SU-DHL-6 (cell line): Measurements from ENCODE around the gene OR51D1.

Experiments
- H2AFZ ChIP-seq: fragments of 200-600 bp; sonication (generic); 2 replicates; pipeline ENCODE4 v1.6.1; 2014; ENCODE audit warnings: low read depth, mild to moderate bottlenecking, moderate library complexity, mixed read lengths, antibody characterized with exemption, low read length; ENCODE audit not compliant: severe bottlenecking
- H3F3A ChIP-seq: fragments of 200-600 bp; shearing (Covaris generic); 2 replicates; pipeline ENCODE4 v1.6.0; 2016; ENCODE audit warnings: antibody characterized with exemption, mild to moderate bottlenecking; ENCODE audit not compliant: insufficient read depth
- H3K27ac ChIP-seq: fragments of 200-600 bp; sonication (generic); 2 replicates; pipeline ENCODE4 v1.5.1; 2016; ENCODE audit warnings: low read depth, mild to moderate bottlenecking, low read length, moderate library complexity, mixed read lengths
- H3K27me3 ChIP-seq: fragments of 200-600 bp; sonication (generic), shearing (Covaris generic); 2 replicates; pipeline ENCODE4 v1.6.0; 2014; ENCODE audit warnings: mild to moderate bottlenecking, low read length
- H3K36me3 ChIP-seq: fragments of 200-600 bp; sonication (generic); 2 replicates; pipeline ENCODE4 v1.6.1; 2014; ENCODE audit warnings: mild to moderate bottlenecking, low read length, mixed read lengths
- H3K4me2 ChIP-seq: fragments of 300-600, 200-600 bp; shearing (Covaris generic), sonication (generic); 2 replicates; pipeline ENCODE4 v1.6.0; 2014; ENCODE audit warnings: low read length, low read depth, mild to moderate bottlenecking; ENCODE audit not compliant: poor library complexity, severe bottlenecking
- H3K4me3 ChIP-seq: fragments of 200-600 bp; sonication (generic); 2 replicates; pipeline ENCODE4 v1.5.1; 2014; ENCODE audit warnings: antibody characterized with exemption, low read length, mild to moderate bottlenecking, mixed read lengths; ENCODE audit not compliant: insufficient read depth, poor library complexity, severe bottlenecking
- H3K79me2 ChIP-seq: fragments of 200-600 bp; sonication (generic); 2 replicates; pipeline ENCODE4 v1.6.1; 2014; ENCODE audit warnings: mild to moderate bottlenecking, low read length, moderate library complexity; ENCODE audit not compliant: insufficient read depth
- H3K9ac ChIP-seq: fragments of 200-600 bp; sonication (generic); 2 replicates; pipeline ENCODE4 v1.7.0; 2014; ENCODE audit warnings: mild to moderate bottlenecking, low read length
- H3K9me2 ChIP-seq: fragments of 200-600 bp; sonication (generic); replicated peaks from 2 replicates; pipeline ENCODE4 v1.6.1; 2014; ENCODE audit warnings: low read length; ENCODE audit not compliant: insufficient read depth
- H3K9me3 ChIP-seq: fragments of 200-600 bp; sonication (generic); 2 replicates; pipeline ENCODE4 v1.6.1; 2014; ENCODE audit warnings: low read length, mixed read lengths; ENCODE audit not compliant: insufficient read depth
- H4K20me1 ChIP-seq: fragments of 200-600 bp; sonication (generic); 2 replicates; pipeline ENCODE4 v1.6.1; 2014; ENCODE audit warnings: low read depth, mild to moderate bottlenecking, antibody characterized with exemption, low read length, moderate library complexity, mixed read lengths
- EZH2phosphoT487 ChIP-seq: fragments of 200-600 bp; sonication (generic), shearing (Covaris generic); conservative IDR thresholded peaks from 2 replicates; pipeline ENCODE4 v1.6.1; 2018; ENCODE audit warnings: mild to moderate bottlenecking, antibody characterized with exemption, low read length, moderate library complexity, mixed read lengths
- TF ChIP-seq, protein P1 (sequence below): fragments of 200-600 bp; sonication (generic); IDR thresholded peaks from one replicate; pipeline ENCODE4 v1.5.1; 2017; ENCODE audit warnings: antibody characterized with exemption, mild to moderate bottlenecking, low read length, moderate library complexity; ENCODE audit not compliant: insufficient read depth, poor library complexity, severe bottlenecking

OR51D1 gene

DNA sequence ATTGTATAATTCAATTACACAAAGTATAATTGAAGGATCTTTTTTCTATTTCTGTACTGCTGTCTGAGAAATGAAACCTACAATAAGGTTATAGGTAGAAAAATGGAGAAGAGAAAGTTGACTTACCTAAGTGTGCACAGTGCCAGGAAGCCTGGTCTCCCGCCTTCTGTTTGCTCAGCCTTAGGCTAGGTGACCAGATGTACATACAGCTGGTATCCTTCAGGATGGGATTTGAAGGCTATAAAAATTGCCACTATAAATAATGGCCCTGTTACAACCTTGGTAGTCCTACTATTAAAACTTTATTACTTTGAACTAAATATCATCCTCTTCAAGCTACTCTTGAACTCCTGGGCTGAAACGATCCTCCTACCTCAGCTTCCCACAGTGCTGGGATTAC lies 40.7 kb downstream of the OR51D1 start:
- Histone ChIP-seq H3K9me2 (no peaks in the 10 kb centered on the region), H3K9me3 (no peaks in the 10 kb centered on the region), H3K27me3 (no peaks in the 10 kb centered on the region), H3K79me2 (no peaks in the 10 kb centered on the region), H2AFZ (no peak overlapping the region), H3K27ac (no peak overlapping the region), H3K4me2 (no peak overlapping the region), H3F3A (no peaks in the 10 kb centered on the region), H3K4me3 (no peak overlapping the region), H3K9ac (no peak overlapping the region), H3K36me3 (no peaks in the 10 kb centered on the region), H4K20me1 (no peaks in the 10 kb centered on the region)
- TF ChIP-seq, protein P1, sequence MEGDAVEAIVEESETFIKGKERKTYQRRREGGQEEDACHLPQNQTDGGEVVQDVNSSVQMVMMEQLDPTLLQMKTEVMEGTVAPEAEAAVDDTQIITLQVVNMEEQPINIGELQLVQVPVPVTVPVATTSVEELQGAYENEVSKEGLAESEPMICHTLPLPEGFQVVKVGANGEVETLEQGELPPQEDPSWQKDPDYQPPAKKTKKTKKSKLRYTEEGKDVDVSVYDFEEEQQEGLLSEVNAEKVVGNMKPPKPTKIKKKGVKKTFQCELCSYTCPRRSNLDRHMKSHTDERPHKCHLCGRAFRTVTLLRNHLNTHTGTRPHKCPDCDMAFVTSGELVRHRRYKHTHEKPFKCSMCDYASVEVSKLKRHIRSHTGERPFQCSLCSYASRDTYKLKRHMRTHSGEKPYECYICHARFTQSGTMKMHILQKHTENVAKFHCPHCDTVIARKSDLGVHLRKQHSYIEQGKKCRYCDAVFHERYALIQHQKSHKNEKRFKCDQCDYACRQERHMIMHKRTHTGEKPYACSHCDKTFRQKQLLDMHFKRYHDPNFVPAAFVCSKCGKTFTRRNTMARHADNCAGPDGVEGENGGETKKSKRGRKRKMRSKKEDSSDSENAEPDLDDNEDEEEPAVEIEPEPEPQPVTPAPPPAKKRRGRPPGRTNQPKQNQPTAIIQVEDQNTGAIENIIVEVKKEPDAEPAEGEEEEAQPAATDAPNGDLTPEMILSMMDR, result no peak
- no peak for TF ChIP-seq EZH2phosphoT487

DNA sequence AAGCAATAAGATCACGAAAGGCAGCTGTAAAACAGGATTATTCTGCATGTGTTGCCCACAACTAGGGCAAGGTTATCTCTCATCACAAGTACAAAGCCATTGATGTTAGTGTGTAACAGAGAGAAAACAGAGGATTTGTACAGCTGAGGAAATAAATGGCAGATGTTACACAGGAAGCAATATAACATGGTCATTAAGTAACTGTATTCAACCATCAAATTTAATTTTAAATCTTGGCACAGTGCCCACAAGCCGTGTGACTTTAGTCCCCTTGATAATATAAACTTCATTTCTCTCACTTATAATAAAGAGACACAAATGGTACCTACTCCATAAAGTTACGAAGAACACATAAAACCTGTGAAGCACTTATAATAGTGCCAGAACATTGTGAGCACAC lies 43.1 kb downstream of the OR51D1 start:
- Histone ChIP-seq H3K27me3 (no peaks in the 10 kb centered on the region), H3K79me2 (no peaks in the 10 kb centered on the region), H2AFZ (no peak overlapping the region), H3F3A (no peaks in the 10 kb centered on the region), H3K9ac (no peak overlapping the region), H3K4me3 (no peak overlapping the region), H3K9me2 (no peaks in the 10 kb centered on the region), H3K36me3 (no peaks in the 10 kb centered on the region), H3K9me3 (no peaks in the 10 kb centered on the region), H4K20me1 (no peaks in the 10 kb centered on the region), H3K27ac (no peak overlapping the region), H3K4me2 (no peak overlapping the region)
- TF ChIP-seq, protein P1, result no peak
- no peak for TF ChIP-seq EZH2phosphoT487

DNA sequence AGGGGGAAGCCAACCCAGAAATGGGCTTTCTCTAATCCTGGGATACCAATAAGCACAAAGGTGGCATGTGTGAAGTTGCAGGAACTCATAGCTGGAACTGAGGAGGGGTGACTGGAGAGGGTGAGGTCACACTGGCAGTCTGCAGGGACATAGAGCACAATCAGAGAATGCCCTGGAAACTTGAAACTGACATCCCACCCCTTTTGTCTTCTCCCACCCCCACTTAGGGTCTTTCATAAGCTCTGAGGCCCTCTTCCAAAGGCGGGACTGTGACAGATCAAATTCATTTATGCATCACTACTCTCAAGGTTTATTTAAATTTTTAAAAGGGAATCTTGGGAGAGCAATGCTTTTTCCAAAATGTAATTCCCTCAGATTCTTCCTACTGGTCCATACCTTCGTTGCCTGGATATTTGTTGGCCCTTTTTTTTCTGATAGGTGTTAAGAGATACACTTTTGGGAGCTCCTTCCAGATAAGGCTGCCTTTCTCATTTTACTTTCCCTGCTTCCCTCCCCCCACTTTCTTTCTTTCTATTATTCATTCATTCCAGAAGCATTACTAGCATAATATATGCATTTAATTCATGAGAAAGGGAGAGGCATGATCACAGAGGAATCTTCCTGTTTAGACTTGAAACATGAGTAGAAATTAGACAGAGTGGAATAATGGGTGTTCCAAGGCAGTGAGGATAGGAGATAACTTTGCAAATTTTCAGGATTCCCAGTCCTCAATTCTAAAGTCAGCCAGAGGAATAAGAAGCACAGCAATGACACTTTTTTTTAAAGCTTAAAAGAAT lies 45.5 kb downstream of the OR51D1 start:
- Histone ChIP-seq H3K9ac (no peak overlapping the region), H2AFZ (no peak overlapping the region), H3K79me2 (no peaks in the 10 kb centered on the region), H3K4me2 (no peak overlapping the region), H3K36me3 (no peaks in the 10 kb centered on the region), H3K27ac (no peak overlapping the region), H3K4me3 (no peak overlapping the region), H3K9me3 (no peaks in the 10 kb centered on the region), H3F3A (no peaks in the 10 kb centered on the region), H4K20me1 (no peaks in the 10 kb centered on the region), H3K27me3 (no peaks in the 10 kb centered on the region), H3K9me2 (no peaks in the 10 kb centered on the region)
- no peak for TF ChIP-seq EZH2phosphoT487
- TF ChIP-seq, protein P1, result no peak
